Esophagus squamous epithelium (tissue), 4 donors: ENCODE results near the gene FANCF.

ENCODE experiments used
- POLR2A ChIP-seq, 4 donors: fragments of 450-650 bp; IDR thresholded peaks; one replicate each; pipeline ENCODE4 v1.6.1; 2017; ENCODE audit warnings: antibody characterized with exemption in 4 of 4, mild to moderate bottlenecking in 4 of 4, moderate library complexity in 3 of 4
- TF ChIP-seq, protein P1 (sequence below), 6 experiments: fragments of 450-650 bp in 4 of 6; fragments of 200-600 bp in 2 of 6; sonication (generic) in 2 of 6; IDR thresholded peaks; one replicate each; pipeline ENCODE4 v1.5.1; 2016 to 2019; ENCODE audit warnings: antibody characterized with exemption in 6 of 6, mild to moderate bottlenecking in 4 of 6, moderate library complexity in 4 of 6

DNA sequence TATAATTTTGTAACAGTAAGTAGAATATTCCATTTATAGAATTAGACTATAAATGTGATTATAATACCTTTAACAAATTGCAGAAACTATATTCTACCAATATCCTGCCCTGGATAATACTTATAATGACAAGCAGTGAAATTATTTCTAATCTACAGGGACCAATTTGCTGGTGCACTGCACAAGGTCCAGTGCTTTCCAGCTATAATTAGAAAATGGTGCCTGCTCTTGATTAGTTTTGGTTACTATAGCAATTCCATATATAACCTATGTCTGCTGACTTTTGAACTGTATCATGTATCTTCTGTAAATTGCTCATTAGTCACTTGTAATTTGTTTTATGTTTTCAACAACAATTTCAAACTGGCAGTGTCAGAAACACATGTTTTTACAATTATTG, 23.1 kb downstream of the FANCF start:
- TF ChIP-seq, protein P1, sequence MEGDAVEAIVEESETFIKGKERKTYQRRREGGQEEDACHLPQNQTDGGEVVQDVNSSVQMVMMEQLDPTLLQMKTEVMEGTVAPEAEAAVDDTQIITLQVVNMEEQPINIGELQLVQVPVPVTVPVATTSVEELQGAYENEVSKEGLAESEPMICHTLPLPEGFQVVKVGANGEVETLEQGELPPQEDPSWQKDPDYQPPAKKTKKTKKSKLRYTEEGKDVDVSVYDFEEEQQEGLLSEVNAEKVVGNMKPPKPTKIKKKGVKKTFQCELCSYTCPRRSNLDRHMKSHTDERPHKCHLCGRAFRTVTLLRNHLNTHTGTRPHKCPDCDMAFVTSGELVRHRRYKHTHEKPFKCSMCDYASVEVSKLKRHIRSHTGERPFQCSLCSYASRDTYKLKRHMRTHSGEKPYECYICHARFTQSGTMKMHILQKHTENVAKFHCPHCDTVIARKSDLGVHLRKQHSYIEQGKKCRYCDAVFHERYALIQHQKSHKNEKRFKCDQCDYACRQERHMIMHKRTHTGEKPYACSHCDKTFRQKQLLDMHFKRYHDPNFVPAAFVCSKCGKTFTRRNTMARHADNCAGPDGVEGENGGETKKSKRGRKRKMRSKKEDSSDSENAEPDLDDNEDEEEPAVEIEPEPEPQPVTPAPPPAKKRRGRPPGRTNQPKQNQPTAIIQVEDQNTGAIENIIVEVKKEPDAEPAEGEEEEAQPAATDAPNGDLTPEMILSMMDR (IDR thresholded peaks at IDR 0.05), result no peak
- no peak for TF ChIP-seq POLR2A (IDR thresholded peaks at IDR 0.05)
